RWPE2 (cell line): ENCODE measurements around the gene GDF10.

Source experiments
- ATAC-seq: fragments of 200-7000 bp; cut with Tn5 transposase; 3 replicates; pipeline ENCODE4 v1.9.1; 2021; ENCODE audit warnings: low read depth
- DNase-seq: peaks from one replicate; pipeline ENCODE4 v3.0.0-alpha.2; 2020; ENCODE audit warnings: low spot score
- H3K27ac ChIP-seq: fragments of 450-650 bp; 2 replicates; pipeline ENCODE4 v1.5.1; 2017; ENCODE audit warnings: mild to moderate bottlenecking; ENCODE audit not compliant: poor library complexity, severe bottlenecking
- H3K27me3 ChIP-seq: fragments of 250-450 bp; sonication (Bioruptor Pico); 2 replicates; pipeline ENCODE4 v1.5.1; 2021; ENCODE audit warnings: mild to moderate bottlenecking, moderate library complexity; ENCODE audit not compliant: insufficient read depth, poor library complexity, severe bottlenecking
- H3K36me3 ChIP-seq: fragments of 250-450 bp; sonication (Bioruptor Pico); 2 replicates; pipeline ENCODE4 v1.5.1; 2020; ENCODE audit warnings: low read depth, mild to moderate bottlenecking, moderate library complexity
- H3K4me1 ChIP-seq: fragments of 250-450 bp; sonication (Bioruptor Pico); 2 replicates; pipeline ENCODE4 v1.5.1; 2021; ENCODE audit warnings: mild to moderate bottlenecking, moderate library complexity; ENCODE audit not compliant: insufficient read depth, poor library complexity, severe bottlenecking
- H3K4me3 ChIP-seq: fragments of 250-450 bp; sonication (Bioruptor Pico); 2 replicates; pipeline ENCODE4 v1.5.1; 2021; ENCODE audit warnings: mild to moderate bottlenecking, moderate library complexity; ENCODE audit not compliant: severe bottlenecking
- H3K9me3 ChIP-seq: fragments of 250-450 bp; sonication (Bioruptor Pico); 2 replicates; pipeline ENCODE4 v1.5.1; 2021; ENCODE audit warnings: mild to moderate bottlenecking, moderate library complexity; ENCODE audit not compliant: severe bottlenecking
- TF ChIP-seq, protein P1 (sequence below): fragments of 450-650 bp; IDR thresholded peaks from one replicate; pipeline ENCODE4 v1.5.1; 2017; ENCODE audit warnings: mild to moderate bottlenecking, moderate library complexity; ENCODE audit not compliant: poor library complexity, severe bottlenecking

The GDF10 gene

DNA sequence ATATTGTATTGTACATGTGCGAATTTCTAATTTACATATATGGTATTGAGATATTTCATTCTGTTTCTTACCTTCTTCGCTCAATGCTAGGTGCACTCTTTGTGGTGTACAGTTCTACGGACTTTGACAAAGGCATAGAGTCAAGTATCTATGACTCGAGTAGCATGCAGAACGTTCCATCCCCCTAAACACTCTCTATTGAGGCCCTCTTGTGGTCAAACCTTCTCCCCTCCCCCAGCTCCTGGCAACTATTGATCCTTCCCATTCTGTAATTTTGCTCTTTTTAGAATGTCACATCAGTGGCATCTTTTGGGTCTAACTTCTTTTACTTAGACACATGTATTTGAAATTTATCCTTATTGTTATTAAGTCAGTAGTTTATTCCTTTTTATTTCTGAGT lies 30.7 kb upstream of the GDF10 start:
- TF ChIP-seq, protein P1, sequence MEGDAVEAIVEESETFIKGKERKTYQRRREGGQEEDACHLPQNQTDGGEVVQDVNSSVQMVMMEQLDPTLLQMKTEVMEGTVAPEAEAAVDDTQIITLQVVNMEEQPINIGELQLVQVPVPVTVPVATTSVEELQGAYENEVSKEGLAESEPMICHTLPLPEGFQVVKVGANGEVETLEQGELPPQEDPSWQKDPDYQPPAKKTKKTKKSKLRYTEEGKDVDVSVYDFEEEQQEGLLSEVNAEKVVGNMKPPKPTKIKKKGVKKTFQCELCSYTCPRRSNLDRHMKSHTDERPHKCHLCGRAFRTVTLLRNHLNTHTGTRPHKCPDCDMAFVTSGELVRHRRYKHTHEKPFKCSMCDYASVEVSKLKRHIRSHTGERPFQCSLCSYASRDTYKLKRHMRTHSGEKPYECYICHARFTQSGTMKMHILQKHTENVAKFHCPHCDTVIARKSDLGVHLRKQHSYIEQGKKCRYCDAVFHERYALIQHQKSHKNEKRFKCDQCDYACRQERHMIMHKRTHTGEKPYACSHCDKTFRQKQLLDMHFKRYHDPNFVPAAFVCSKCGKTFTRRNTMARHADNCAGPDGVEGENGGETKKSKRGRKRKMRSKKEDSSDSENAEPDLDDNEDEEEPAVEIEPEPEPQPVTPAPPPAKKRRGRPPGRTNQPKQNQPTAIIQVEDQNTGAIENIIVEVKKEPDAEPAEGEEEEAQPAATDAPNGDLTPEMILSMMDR = peak; percentile 22
- Histone ChIP-seq H3K9me3 (no peaks in the 10 kb centered on the region), H3K4me1 (no peaks in the 10 kb centered on the region), H3K36me3 (no peaks in the 10 kb centered on the region), H3K4me3 (no peak overlapping the region), H3K27ac (no peak overlapping the region), H3K27me3 (no peaks in the 10 kb centered on the region)
- ATAC-seq (no peak), DNase-seq (no peak)

DNA sequence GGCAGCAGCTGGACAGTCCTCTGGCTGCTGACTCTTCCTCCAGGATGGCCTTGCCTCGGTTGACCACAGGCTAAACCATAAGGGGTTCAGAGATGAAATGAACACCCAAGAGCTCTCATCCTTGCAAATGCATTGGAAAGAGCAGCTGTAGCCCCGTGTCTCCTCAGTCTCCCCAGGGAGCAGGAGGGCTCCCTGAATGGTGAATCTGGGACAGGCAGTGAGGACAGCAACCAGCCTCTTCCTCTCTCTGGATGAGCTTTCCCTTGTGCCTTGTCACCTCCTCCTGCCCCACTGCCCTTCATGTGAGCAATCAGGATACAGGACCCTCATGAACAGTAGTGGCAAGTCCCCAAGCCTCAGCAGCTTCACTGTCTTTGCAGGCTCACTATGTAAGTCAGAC lies 23.9 kb upstream of the GDF10 start:
- Histone ChIP-seq H3K36me3 (no peaks in the 10 kb centered on the region), H3K9me3 (no peaks in the 10 kb centered on the region), H3K4me1 (no peaks in the 10 kb centered on the region), H3K27me3 (no peaks in the 10 kb centered on the region), H3K4me3 (no peak overlapping the region), H3K27ac (no peak overlapping the region)
- DNase-seq = no peak
- no peak for ATAC-seq
- TF ChIP-seq, protein P1 = no peak

DNA sequence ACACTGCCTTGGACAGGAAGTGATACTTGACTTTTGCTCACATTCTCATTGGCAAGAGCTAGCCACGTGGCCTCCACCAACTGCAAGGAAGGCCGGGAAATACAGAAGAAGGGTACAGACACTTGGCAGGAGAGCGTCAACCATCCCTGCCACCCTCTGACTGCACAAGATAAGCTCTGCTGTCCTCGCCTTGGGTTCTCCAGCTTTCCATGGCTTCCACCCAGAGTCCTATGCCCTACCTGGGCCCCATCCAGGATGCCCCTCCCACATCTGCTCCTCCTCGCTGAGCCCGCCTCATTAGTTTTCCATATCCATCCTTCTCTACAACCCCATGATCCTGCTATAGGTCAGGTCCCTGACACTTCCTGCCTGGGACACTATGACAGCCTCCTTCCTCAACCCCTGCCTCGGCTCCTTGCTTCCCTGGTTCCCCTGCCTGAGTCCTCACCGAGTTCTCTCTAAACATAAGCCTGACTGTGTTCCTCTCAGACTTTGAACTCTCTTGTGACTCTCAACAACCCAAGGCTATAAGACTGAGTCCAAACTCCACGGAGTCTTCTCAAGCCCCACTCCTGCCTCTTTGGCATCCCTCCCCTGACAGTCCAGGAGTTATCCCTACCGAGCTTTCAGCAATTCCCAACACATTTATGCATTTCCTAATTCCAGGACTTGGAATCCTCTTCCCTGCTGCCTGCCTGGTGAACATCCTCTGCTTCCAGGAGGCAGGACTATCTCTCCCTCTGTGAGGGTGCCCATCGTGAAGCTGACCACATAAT lies 23.2 kb upstream of the GDF10 start:
- ATAC-seq (no peak), DNase-seq (no peak)
- Histone ChIP-seq H3K36me3 (no peaks in the 10 kb centered on the region), H3K9me3 (no peaks in the 10 kb centered on the region), H3K4me1 (no peaks in the 10 kb centered on the region), H3K4me3 (no peak overlapping the region), H3K27me3 (no peaks in the 10 kb centered on the region), H3K27ac (no peak overlapping the region)
- TF ChIP-seq, protein P1 = no peak

DNA sequence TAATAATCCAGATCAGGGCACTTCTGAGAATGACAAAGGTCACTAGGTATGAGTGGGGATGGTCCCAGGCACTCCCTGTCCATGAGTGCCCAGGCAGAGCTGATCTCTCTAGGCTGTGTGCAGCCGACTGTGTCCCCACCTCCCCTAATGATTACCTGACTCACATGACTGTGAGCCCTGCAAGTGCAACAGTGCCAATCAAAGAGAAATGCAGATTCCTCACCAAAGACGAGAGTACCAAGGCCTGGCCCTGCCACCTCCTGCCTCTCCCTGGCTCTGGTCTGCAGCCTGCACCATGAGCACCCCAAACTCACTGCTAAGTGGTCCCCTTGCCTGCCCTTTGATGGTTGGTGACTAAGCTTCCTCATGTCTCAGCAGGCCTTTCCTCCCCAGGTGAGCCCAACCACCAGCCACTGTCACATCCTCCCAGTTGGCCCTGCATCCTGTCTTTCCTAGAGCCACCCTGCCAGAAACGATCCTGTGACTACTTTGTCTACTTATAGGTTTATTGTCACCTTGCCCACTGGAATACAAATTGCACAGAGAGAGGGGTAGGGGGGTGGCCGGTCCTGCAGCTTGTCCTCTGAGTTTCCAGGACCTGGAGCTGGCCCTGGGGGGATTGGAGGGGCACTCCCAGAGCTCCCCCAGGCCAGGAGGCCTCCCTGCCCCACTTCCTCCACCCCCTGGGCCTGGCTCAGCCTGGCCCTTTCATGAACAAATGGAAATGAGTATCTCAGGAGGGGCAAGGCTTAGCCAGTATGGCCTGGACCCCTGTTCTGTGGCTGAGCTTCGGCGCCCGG lies 22.4 kb upstream of the GDF10 start:
- DNase-seq (no peak), ATAC-seq (peak; percentile 40; the same call in 1 of the 3 replicates)
- Histone ChIP-seq H3K4me1 (no peaks in the 10 kb centered on the region), H3K27me3 (no peaks in the 10 kb centered on the region), H3K9me3 (no peaks in the 10 kb centered on the region), H3K27ac (no peak overlapping the region), H3K4me3 (no peak overlapping the region), H3K36me3 (no peaks in the 10 kb centered on the region)
- TF ChIP-seq, protein P1 = no peak

DNA sequence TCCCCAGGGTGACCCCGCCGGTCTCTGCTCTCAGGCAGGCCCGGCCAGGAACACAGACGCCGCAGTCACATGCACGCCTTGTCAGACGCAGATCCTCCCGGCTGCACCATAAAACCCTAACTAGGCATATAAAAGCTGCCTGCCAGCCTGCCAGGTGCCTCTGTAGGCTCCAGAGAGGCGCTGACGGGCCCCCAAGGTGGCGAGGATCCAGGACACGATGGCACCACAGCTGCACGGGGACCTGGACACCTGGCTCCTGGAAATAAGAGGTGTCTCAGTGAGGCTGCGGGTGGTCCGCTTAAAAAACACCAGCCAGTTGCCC lies 21.9 kb upstream of the GDF10 start:
- ATAC-seq = no peak
- Histone ChIP-seq H3K9me3 (no peaks in the 10 kb centered on the region), H3K4me3 (no peak overlapping the region), H3K36me3 (no peaks in the 10 kb centered on the region), H3K27ac (no peak overlapping the region), H3K27me3 (no peaks in the 10 kb centered on the region), H3K4me1 (no peaks in the 10 kb centered on the region)
- TF ChIP-seq, protein P1 = no peak
- DNase-seq = no peak
